Measurements from ENCODE around the gene TMEM259. TPM values are rescaled to one million over a fixed set of nuclear protein-coding genes. Genes with fewer than 3 reads are reported as not detected.

TMEM259 gene
- polyA plus RNA-seq, 1 donor from 2014 or later: 82.6 TPM

DNA sequence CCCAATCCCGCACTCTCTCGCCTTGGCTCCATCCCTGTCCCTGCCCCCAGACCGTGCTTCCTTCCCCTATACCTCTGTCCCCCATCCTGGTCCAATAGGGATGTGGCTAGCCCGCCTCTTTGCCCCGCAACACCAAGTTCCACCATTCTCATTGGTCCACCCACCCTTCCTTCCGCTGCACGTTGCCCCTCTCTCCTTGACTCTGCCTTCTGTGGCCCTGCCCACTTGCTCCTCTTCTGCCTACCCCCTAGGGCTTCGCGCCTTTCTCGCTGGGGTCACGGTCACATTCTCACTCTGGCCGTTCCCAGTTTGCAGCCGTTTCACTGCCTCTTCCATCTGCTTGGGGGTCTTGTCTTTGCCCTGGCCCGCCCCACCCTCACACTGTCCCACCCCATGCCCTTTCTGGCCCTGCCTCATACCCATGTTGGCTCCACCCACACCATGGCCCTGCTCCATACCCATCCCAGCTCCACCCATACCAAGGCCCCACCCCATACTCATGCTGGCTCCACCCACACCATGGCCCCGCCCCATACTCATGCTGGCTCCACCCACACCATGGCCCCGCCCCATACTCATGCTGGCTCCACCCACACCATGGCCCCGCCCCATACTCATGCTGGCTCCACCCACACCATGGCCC is 41.6 kb upstream of the TMEM259 start:
- Mint-ChIP-seq H3K27ac (peak overlapping the region in 1 of 3 donors; percentile 57), H3K4me3 (no peak overlapping the region), H3K9me3 (no peaks in the 10 kb centered on the region), H3K27me3 (no peaks in the 10 kb centered on the region), H3K36me3 (peaks cover 7% of the 10 kb centered on the region), H3K4me1 (peaks cover 9 to 27% (median 10%) of the 10 kb centered on the region in 3 donors)

DNA sequence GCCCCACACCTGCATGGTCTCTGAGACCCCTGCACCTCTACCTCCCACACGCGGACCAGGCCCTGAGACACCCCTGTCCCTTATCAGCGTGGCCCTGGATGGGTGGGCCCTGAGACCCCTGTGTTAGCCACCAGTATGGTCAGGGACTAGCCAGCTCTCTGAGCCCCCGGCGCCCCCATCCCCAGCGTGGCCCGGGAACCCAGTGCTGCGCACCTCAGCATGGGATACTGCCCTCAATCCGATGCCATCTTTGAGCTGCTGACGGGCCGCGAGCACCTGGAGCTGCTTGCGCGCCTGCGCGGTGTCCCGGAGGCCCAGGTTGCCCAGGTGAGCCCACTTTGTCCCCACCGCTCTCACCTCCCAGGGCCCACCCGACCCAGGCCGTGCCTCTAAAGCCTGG is 41.1 kb upstream of the TMEM259 start:
- peak overlapping the region in 1 of 3 donors; percentile 57 for H3K27ac Mint-ChIP-seq
- H3K9me3 Mint-ChIP-seq: no peaks in the 10 kb centered on the region
- no peaks in the 10 kb centered on the region for H3K27me3 Mint-ChIP-seq
- H3K4me1 Mint-ChIP-seq: peaks cover 13 to 32% (median 15%) of the 10 kb centered on the region in 3 donors
- no peak overlapping the region for H3K4me3 Mint-ChIP-seq
- peaks cover 7% of the 10 kb centered on the region for H3K36me3 Mint-ChIP-seq

DNA sequence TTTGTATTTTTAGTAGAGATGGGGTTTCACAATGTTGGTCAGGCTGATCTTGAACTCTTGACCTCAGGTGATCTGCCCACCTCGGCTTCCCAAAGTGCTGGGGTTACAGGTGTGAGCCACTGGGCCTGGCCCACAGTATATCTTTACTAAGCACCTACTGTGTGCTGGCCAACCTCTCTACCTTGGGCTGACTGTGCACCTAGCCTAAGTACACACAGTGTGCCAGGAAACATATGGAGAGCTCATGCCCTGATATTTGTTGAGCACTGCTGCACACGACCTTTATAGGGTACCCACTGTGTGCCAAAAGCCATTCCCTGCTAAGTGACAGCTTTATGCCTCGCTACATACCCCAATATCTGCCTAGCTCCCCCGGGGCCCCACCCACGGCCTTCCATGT is 39.8 kb upstream of the TMEM259 start:
- peaks cover 13 to 35% (median 16%) of the 10 kb centered on the region in 3 donors for H3K4me1 Mint-ChIP-seq
- H3K27me3 Mint-ChIP-seq: no peaks in the 10 kb centered on the region
- H3K4me3 Mint-ChIP-seq: no peak overlapping the region
- H3K9me3 Mint-ChIP-seq: no peaks in the 10 kb centered on the region
- H3K36me3 Mint-ChIP-seq: peaks cover 7% of the 10 kb centered on the region
- H3K27ac Mint-ChIP-seq: no peak overlapping the region

DNA sequence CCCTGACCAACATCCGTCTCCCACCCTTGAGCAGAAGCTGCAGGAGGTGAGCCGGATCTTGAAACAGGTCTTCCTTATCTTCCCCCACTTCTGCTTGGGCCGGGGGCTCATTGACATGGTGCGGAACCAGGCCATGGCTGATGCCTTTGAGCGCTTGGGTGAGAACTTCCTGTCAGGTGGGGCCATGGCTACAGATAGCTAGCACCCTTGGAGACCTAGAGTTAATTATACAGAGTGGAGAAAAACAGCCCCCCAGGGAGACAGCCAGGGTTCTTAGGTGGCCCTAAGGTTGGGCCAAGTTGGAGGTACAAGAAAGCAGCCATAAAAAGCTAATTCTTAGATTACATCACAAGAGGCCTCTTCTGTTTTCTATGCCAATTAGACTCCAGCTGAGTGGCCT is 37.2 kb upstream of the TMEM259 start:
- Mint-ChIP-seq H3K4me1 (peaks cover 13 to 18% (median 14%) of the 10 kb centered on the region in 3 donors), H3K36me3 (peaks cover 7% of the 10 kb centered on the region), H3K27me3 (no peaks in the 10 kb centered on the region), H3K27ac (peak overlapping the region; percentile 16 to 35 (median 27)), H3K9me3 (no peaks in the 10 kb centered on the region), H3K4me3 (no peak overlapping the region)

DNA sequence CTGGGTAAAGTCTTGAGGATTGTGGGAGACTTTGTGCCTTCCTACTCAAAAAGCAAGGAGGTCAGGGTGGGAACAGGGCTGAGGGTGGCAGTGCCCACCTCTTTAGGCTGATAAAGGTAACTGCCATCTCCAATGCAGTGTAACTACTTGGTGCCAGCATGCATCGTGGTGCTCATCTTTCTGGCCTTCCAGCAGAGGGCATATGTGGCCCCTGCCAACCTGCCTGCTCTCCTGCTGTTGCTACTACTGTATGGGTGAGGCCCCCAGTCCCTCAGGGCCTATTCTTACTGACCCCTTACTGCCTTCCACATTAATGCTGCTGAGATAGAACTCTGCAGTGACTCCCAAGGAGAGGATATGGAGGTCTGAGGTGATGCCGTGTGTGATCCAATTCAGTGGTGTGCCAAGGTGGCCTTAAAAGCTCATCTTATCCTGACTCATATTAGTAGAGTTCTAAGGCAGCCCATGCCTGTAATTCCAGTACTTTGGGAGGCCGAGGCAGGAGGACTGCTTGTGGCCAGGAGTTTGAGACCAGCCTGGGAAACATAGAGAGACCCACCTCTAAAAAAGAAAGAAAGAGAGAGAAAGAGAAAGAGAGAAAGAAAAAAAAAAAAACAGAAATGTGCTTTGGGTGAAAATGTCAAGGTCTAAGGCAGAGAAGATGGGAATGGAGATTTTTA is 36.4 kb upstream of the TMEM259 start:
- H3K9me3 Mint-ChIP-seq: no peaks in the 10 kb centered on the region
- H3K27ac Mint-ChIP-seq: peak overlapping the region in 1 of 3 donors; percentile 61
- peaks cover 13 to 18% (median 14%) of the 10 kb centered on the region in 3 donors for H3K4me1 Mint-ChIP-seq
- H3K36me3 Mint-ChIP-seq: peaks cover 7% of the 10 kb centered on the region
- no peaks in the 10 kb centered on the region for H3K27me3 Mint-ChIP-seq
- peak overlapping the region in 3 of 4 donors; percentile 70 to 89 (median 83) for H3K4me3 Mint-ChIP-seq

DNA sequence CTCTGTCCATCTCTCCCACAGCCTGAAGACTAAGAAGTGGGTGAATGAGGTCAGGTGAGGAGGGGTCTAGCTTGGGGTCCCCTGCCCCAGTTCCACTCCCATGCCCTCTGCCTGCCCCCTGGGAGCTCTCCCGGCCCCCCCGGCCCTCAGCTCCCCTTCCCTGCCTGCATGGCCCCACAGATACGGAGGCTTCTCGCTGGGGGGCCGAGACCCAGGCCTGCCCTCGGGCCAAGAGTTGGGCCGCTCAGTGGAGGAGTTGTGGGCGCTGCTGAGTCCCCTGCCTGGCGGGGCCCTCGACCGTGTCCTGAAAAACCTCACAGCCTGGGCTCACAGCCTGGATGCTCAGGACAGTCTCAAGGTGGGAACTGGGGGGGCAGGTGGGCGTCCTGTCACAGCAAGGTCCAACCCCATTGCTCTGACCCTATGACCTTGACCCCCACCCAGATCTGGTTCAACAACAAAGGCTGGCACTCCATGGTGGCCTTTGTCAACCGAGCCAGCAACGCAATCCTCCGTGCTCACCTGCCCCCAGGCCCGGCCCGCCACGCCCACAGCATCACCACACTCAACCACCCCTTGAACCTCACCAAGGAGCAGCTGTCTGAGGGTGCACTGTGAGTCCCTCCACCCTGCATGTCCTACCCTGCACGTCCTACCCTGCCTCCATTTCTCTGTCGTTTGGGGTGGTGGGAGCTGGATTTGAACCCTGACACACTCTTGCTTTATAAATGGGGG is 35.1 kb upstream of the TMEM259 start:
- Mint-ChIP-seq H3K27me3 (no peaks in the 10 kb centered on the region), H3K4me1 (peaks cover 13 to 18% (median 14%) of the 10 kb centered on the region in 3 donors), H3K4me3 (no peak overlapping the region), H3K36me3 (peaks cover 7% of the 10 kb centered on the region), H3K27ac (peak overlapping the region in 1 of 3 donors; percentile 31), H3K9me3 (no peaks in the 10 kb centered on the region)

DNA sequence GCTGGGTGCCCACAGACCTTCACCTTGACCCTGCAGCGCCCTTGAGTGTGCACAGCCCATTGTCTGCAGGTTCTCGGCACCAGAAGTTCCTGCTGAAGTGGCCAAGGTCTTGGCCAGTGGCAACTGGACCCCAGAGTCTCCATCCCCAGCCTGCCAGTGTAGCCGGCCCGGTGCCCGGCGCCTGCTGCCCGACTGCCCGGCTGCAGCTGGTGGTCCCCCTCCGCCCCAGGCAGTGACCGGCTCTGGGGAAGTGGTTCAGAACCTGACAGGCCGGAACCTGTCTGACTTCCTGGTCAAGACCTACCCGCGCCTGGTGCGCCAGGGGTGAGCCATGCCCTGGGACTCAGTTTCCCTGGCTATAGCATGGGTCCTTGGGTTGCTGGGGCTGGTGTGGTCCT is 34.1 kb upstream of the TMEM259 start:
- H3K27ac Mint-ChIP-seq: no peak overlapping the region
- no peaks in the 10 kb centered on the region for H3K9me3 Mint-ChIP-seq
- peaks cover 7% of the 10 kb centered on the region for H3K36me3 Mint-ChIP-seq
- H3K4me1 Mint-ChIP-seq: peaks cover 13 to 18% (median 14%) of the 10 kb centered on the region in 3 donors
- H3K4me3 Mint-ChIP-seq: no peak overlapping the region
- no peaks in the 10 kb centered on the region for H3K27me3 Mint-ChIP-seq

DNA sequence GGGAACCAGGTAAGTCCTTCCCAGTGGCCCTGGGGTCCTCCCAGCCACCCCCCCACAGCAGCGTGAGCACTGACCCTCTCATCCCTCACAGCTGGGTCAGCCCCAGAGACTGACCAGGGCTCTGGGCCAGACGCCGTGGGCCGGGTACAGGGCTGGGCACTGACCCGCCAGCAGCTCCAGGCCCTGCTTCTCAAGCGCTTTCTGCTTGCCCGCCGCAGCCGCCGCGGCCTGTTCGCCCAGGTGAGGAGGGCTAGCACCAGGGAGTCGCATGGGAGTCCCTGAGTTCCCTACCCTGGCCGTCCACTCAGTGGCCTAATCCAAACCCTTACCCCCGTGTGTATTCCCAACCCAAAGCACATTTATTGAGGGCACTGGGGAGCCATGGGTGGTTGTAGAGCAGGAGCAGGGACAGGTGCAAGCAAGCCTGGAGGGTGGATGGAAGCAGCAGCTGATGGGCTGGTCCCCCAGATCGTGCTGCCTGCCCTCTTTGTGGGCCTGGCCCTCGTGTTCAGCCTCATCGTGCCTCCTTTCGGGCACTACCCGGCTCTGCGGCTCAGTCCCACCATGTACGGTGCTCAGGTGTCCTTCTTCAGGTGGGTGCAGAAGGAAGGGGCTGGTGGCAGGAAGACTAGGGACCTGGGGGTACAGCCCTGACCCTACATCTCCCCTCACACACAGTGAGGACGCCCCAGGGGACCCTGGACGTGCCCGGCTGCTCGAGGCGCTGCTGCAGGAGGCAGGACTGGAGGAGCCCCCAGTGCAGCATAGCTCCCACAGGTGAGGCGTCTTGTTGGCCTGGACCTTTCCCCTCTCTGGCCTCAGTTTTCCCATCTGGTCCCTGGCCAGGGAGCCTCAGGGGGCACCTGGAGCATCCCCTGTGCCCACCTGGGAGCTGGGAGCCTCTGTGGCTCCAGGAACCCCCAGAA is 33.4 kb upstream of the TMEM259 start:
- peaks cover 4% of the 10 kb centered on the region for H3K36me3 Mint-ChIP-seq
- no peak overlapping the region for H3K4me3 Mint-ChIP-seq
- no peak overlapping the region for H3K27ac Mint-ChIP-seq
- H3K4me1 Mint-ChIP-seq: peaks cover 13 to 18% (median 14%) of the 10 kb centered on the region in 3 donors
- no peaks in the 10 kb centered on the region for H3K9me3 Mint-ChIP-seq
- H3K27me3 Mint-ChIP-seq: no peaks in the 10 kb centered on the region

DNA sequence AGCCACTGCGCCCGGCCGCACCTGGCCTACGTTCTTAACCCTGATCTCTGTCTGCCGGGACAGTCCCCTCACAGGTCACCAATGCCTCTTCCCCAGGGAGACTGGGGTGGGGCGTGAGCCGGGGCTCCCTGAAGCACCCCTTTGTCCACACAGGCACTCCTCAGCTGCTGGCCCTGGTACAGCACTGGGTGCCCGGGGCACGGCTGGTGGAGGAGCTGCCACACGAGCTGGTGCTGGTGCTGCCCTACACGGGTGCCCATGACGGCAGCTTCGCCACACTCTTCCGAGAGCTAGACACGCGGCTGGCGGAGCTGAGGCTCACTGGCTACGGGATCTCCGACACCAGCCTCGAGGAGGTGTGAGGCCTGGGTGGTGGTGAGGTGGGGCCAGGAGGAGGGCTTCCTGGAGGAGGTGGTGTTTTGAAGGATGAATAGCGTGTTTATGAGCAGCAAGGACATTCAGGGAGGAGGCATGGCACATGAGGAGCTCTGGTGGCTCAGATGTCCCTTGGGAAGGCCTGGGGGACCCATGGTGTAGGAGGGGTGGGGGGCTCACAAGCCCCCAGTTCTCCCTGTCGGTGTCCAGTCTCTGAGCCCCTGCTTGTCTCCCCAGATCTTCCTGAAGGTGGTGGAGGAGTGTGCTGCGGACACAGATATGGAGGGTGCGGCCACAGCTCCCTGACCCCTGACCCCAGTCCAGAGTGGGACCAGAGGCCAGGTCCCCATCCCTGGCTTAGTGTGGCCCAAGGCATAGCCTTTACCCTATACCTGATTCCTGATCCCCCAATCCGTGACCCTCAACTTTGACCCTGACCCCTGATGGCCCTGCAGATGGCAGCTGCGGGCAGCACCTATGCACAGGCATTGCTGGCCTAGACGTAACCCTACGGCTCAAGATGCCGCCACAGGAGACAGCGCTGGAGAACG is 32.5 kb upstream of the TMEM259 start:
- peaks cover 4% of the 10 kb centered on the region for H3K36me3 Mint-ChIP-seq
- no peak overlapping the region for H3K4me3 Mint-ChIP-seq
- H3K9me3 Mint-ChIP-seq: no peaks in the 10 kb centered on the region
- peaks cover 13 to 16% (median 14%) of the 10 kb centered on the region in 3 donors for H3K4me1 Mint-ChIP-seq
- H3K27ac Mint-ChIP-seq: no peak overlapping the region
- no peaks in the 10 kb centered on the region for H3K27me3 Mint-ChIP-seq

DNA sequence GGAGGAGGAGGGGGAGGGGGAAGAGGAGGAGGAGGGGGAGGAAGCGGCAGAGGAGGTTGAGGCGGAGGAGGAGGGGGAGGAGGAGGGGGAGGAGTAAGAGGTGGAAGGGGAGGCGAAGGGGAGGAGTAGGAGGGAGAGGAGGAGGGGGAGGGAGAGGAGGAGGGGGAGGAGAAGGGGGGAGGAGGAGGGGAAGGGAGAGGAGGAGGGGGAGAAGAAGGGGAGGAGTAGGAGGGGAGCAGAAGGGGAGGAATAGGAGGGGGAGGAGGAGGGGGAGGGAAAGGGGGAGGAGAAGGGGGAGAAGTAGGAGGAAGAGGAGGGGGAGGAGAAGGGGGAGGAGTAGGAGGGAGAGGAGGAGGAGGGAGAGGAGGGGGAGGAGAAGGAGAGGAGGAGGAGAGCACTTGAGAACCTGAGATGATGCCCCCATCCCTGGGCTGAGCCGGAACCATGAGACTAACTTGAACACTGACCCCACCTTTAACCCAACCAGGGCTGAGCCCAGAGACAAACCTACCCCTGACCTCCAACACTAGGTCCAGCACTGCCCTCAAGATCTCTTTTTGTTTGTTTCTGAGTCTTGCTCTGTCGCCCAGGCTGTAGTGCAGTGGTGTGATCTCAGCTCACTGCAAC is 31.5 kb upstream of the TMEM259 start:
- no peak overlapping the region for H3K27ac Mint-ChIP-seq
- no peaks in the 10 kb centered on the region for H3K36me3 Mint-ChIP-seq
- no peaks in the 10 kb centered on the region for H3K27me3 Mint-ChIP-seq
- H3K4me1 Mint-ChIP-seq: peaks cover 4 to 8% (median 5%) of the 10 kb centered on the region in 3 donors
- H3K4me3 Mint-ChIP-seq: no peak overlapping the region
- H3K9me3 Mint-ChIP-seq: no peaks in the 10 kb centered on the region

DNA sequence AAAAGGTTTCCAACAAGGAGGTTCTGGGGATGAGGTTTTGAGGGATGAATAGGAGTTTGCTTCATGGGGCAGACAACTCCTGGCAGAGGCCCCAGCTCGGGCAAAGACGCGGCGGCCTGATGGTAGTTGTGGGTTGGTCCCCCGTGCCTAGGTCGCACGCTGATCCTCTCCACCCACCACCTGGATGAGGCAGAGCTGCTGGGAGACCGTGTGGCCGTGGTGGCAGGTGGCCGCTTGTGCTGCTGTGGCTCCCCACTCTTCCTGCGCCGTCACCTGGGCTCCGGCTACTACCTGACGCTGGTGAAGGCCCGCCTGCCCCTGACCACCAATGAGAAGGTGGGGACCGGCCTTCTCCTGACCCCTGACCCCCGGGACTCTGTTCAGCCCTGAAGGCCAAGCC is 30.9 kb upstream of the TMEM259 start:
- H3K36me3 Mint-ChIP-seq: no peaks in the 10 kb centered on the region
- H3K9me3 Mint-ChIP-seq: no peaks in the 10 kb centered on the region
- H3K27ac Mint-ChIP-seq: peak overlapping the region in 1 of 3 donors; percentile 59
- H3K4me3 Mint-ChIP-seq: no peak overlapping the region
- H3K27me3 Mint-ChIP-seq: no peaks in the 10 kb centered on the region
- H3K4me1 Mint-ChIP-seq: peaks cover 0 to 3% (median 0%) of the 10 kb centered on the region in 3 donors

DNA sequence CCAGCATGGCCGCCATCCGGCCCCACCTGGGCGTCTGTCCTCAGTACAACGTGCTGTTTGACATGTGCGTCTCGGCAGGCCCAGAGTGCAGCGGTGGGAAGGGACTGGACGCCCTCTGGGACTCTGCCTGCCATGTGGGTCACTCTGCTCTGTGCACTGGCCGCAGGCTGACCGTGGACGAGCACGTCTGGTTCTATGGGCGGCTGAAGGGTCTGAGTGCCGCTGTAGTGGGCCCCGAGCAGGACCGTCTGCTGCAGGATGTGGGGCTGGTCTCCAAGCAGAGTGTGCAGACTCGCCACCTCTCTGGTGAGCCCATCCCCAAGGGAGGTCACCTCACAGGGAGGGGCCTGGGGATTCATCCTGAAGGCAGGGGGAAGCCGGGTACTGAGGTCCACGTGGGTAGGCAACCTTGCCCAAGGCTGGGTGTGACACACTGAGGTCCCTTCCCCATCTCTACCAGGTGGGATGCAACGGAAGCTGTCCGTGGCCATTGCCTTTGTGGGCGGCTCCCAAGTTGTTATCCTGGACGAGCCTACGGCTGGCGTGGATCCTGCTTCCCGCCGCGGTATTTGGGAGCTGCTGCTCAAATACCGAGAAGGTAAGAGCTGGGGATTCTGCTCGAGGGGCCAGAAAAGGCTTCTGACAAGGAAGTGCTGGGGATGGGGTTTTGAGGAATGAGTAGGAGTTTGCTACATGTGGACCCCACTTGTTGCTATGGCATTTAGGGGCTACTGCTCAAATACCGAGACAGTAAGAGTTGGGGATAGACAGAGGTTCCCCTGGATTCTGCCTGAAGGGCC is 30.3 kb upstream of the TMEM259 start:
- no peaks in the 10 kb centered on the region for H3K36me3 Mint-ChIP-seq
- H3K4me3 Mint-ChIP-seq: no peak overlapping the region
- H3K4me1 Mint-ChIP-seq: no peaks in the 10 kb centered on the region
- no peaks in the 10 kb centered on the region for H3K9me3 Mint-ChIP-seq
- no peaks in the 10 kb centered on the region for H3K27me3 Mint-ChIP-seq
- H3K27ac Mint-ChIP-seq: peak overlapping the region in 1 of 3 donors; percentile 59

DNA sequence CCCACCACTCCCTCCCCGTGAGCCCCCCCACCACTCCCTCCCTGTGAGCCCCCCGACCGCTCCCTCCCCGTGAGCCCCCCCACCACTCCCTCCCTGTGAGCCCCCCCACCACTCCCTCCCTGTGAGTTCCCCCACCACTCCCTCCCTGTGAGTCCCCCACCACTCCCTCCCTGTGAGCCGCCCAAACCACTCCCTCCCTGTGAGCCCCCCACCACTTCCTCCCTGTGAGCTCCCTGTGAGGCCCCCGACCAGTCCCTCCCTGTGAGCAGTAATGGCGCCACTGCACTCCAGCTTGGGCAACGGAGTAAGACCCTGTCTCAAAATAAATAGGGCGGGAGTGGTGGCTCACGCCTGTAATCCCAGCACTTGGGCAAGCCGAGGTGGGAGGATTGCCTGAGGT is 28.9 kb upstream of the TMEM259 start:
- H3K27ac Mint-ChIP-seq: peak overlapping the region in 1 of 3 donors; percentile 23
- peaks cover 3% of the 10 kb centered on the region for H3K36me3 Mint-ChIP-seq
- no peaks in the 10 kb centered on the region for H3K9me3 Mint-ChIP-seq
- H3K27me3 Mint-ChIP-seq: no peaks in the 10 kb centered on the region
- peaks cover 2 to 6% (median 3%) of the 10 kb centered on the region in 3 donors for H3K4me1 Mint-ChIP-seq
- H3K4me3 Mint-ChIP-seq: no peak overlapping the region

Measured in IgD-negative memory B cell (primary cell).